Mammary epithelial cell (primary cell): ENCODE measurements around the gene HDAC5.

Experiments used
- EZH2 ChIP-seq: IDR thresholded peaks from 2 replicates; pipeline ENCODE4 v1.6.1; 2012; ENCODE audit warnings: low read length, inconsistent platforms, borderline replicate concordance
- TF ChIP-seq, protein P1 (sequence below), 2 donors: IDR thresholded peaks in 1 of 2; conservative IDR thresholded peaks in 1 of 2; 2 replicates each; pipeline ENCODE4 v1.5.1; 2011 to 2012; ENCODE audit warnings: inconsistent platforms in 2 of 2, low read length in 2 of 2, mild to moderate bottlenecking in 2 of 2, control low read depth in 1 of 2, low read depth in 1 of 2; ENCODE audit not compliant: insufficient read depth in 1 of 2; ENCODE audit errors: extremely low read depth in 1 of 2

DNA sequence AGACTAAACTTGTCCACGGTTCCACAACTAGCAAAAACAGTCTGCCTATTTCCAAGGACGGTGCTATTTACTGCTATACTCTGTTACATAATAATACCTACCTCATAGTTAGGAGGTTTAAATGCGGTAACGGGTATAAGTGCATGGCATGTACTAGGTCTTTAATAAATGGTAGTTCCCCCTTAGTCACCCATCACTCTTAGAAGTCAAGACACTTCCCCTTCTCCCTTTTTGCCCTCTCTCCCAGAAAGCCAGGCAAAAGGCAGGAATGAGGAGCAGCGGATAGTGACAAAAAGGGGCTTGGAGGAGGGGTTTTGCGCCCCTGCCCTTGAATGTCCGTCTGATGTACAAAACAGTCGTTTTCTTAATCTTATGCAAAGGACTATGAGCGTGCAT is 55.9 kb downstream of the HDAC5 start:
- no peak for TF ChIP-seq EZH2
- TF ChIP-seq, protein P1, sequence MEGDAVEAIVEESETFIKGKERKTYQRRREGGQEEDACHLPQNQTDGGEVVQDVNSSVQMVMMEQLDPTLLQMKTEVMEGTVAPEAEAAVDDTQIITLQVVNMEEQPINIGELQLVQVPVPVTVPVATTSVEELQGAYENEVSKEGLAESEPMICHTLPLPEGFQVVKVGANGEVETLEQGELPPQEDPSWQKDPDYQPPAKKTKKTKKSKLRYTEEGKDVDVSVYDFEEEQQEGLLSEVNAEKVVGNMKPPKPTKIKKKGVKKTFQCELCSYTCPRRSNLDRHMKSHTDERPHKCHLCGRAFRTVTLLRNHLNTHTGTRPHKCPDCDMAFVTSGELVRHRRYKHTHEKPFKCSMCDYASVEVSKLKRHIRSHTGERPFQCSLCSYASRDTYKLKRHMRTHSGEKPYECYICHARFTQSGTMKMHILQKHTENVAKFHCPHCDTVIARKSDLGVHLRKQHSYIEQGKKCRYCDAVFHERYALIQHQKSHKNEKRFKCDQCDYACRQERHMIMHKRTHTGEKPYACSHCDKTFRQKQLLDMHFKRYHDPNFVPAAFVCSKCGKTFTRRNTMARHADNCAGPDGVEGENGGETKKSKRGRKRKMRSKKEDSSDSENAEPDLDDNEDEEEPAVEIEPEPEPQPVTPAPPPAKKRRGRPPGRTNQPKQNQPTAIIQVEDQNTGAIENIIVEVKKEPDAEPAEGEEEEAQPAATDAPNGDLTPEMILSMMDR (conservative IDR thresholded peaks at IDR 0.05 in 1 of 2, IDR thresholded peaks at IDR 0.05 in 1 of 2; ENCODE audit: extremely low read depth in 1 of 2, insufficient read depth in 1 of 2, low read depth in 1 of 2, low read length in 2 of 2) = no peak
